K562 (cell line): ENCODE measurements around the gene SPTBN4. TPM values are rescaled to one million over a fixed set of nuclear protein-coding genes. Genes with fewer than 3 reads are reported as not detected.

Experiments used
- ARID1B ChIP-seq: fragments of 450-650 bp; IDR thresholded peaks from 2 replicates; pipeline ENCODE4 v1.6.1; 2016; ENCODE audit warnings: antibody characterized with exemption, mild to moderate bottlenecking, inconsistent platforms
- CBFA2T2 ChIP-seq: fragments of 450-650 bp; conservative IDR thresholded peaks from 2 replicates; pipeline ENCODE4 v1.6.1; 2017; ENCODE audit warnings: mild to moderate bottlenecking
- DDX20 ChIP-seq: fragments of 450-650 bp; IDR thresholded peaks from 2 replicates; pipeline ENCODE4 v1.6.1; 2016; ENCODE audit warnings: missing genetic modification characterization, low read depth, mild to moderate bottlenecking, missing compliant biosample characterization, moderate library complexity
- FOXJ2 ChIP-seq: fragments of 200-800 bp; sonication (Bioruptor generic); IDR thresholded peaks from 2 replicates; pipeline ENCODE4 v1.6.1; 2016; ENCODE audit warnings: missing genetic modification characterization, missing compliant biosample characterization
- HDAC1 ChIP-seq, 2 experiments: fragments of 450-650 bp; IDR thresholded peaks; 2 replicates each; pipeline ENCODE4 v1.6.1; 2016 to 2017; ENCODE audit warnings: inconsistent platforms in 1 of 2, mild to moderate bottlenecking in 1 of 2, moderate library complexity in 1 of 2
- HDAC6 ChIP-seq: IDR thresholded peaks from 2 replicates; pipeline ENCODE4 v1.6.1; 2012; ENCODE audit warnings: low read depth, mild to moderate bottlenecking, control low read depth, inconsistent platforms, low read length, moderate library complexity
- MTA2 ChIP-seq: fragments of 450-650 bp; IDR thresholded peaks from 2 replicates; pipeline ENCODE4 v1.6.1; 2016; ENCODE audit warnings: low read depth
- NR2C2 ChIP-seq, 2 experiments: fragments of 200-800 bp in 1 of 2; sonication (Bioruptor generic) in 1 of 2; sonication (generic) in 1 of 2; formaldehyde crosslinking in 1 of 2; IDR thresholded peaks; 2 replicates each; pipeline versions ENCODE4 v1.6.1 to v1.8.0; 2016 to 2022; ENCODE audit warnings: mild to moderate bottlenecking in 1 of 2, missing compliant biosample characterization in 1 of 2, missing genetic modification characterization in 1 of 2, missing genetic modification reagents in 1 of 2
- OTX1 ChIP-seq: fragments of 450-650 bp; formaldehyde crosslinking; IDR thresholded peaks from 2 replicates; pipeline ENCODE4 v1.4.0; 2022; ENCODE audit warnings: mild to moderate bottlenecking
- SIX5 ChIP-seq, 2 experiments: IDR thresholded peaks; 2 replicates each; pipeline ENCODE4 v1.6.1; 2011; ENCODE audit warnings: low read length in 2 of 2, borderline replicate concordance in 1 of 2, low read depth in 1 of 2, mild to moderate bottlenecking in 1 of 2, moderate library complexity in 1 of 2; ENCODE audit not compliant: insufficient read depth in 1 of 2
- ZFPM2 ChIP-seq: fragments of 250-450 bp; sonication (Bioruptor Pico); IDR thresholded peaks from 2 replicates; pipeline ENCODE4 v1.5.1; 2022; ENCODE audit warnings: mild to moderate bottlenecking
- ZFX ChIP-seq: sonication (generic); formaldehyde crosslinking; IDR thresholded peaks from 2 replicates; pipeline ENCODE4 v1.8.0; 2022; ENCODE audit warnings: mild to moderate bottlenecking, missing genetic modification reagents, moderate library complexity
- ZNF436 ChIP-seq: fragments of 250-450, 450-650 bp; sonication (Bioruptor Pico); formaldehyde crosslinking; IDR thresholded peaks from 2 replicates; pipeline ENCODE4 v1.7.0; 2020; ENCODE audit warnings: mild to moderate bottlenecking
- ZNF561 ChIP-seq: fragments of 450-650 bp; formaldehyde crosslinking; conservative IDR thresholded peaks from 2 replicates; pipeline ENCODE4 v1.4.0; 2020; ENCODE audit warnings: mild to moderate bottlenecking, moderate library complexity
- polyA plus RNA-seq, 8 experiments: library from polyadenylated mRNA; depleted of rRNA in 4 of 8; stranded (reverse) in 5 of 8; unstranded in 3 of 8; fragments of >200 nt; fragmentation: Nextera tagmentation in 2 of 8; fragmentation: Illumina TruSeq in 1 of 8; extraction: Ambion mirVana in 2 of 8; extraction: Trizol in 1 of 8; gene quantifications; 2 replicates each; pipeline versions ENCODE4 v1.2.1 to v1.2.3, GENCODE V29; 2011 to 2014; ENCODE audit warnings: inconsistent platforms in 1 of 8, missing spikeins in 1 of 8
- total RNA-seq, 7 experiments: library from RNA; depleted of rRNA in 6 of 7; stranded (reverse); fragments of >200 nt in 6 of 7; fragmentation: Illumina TruSeq in 2 of 7; extraction: Trizol in 2 of 7; gene quantifications; 2 replicates each; pipeline versions ENCODE4 v1.2.1 to v1.2.3, GENCODE V29; 2011 to 2021; ENCODE audit warnings: low replicate concordance in 1 of 7
- TF ChIP-seq, protein P1 (sequence below): sonication (generic); formaldehyde crosslinking; IDR thresholded peaks from 2 replicates; pipeline ENCODE4 v1.8.0; 2022; ENCODE audit warnings: mild to moderate bottlenecking, missing genetic modification reagents
- TF ChIP-seq, protein P2 (sequence below): fragments of 200-800 bp; sonication (Bioruptor generic); IDR thresholded peaks from 2 replicates; pipeline ENCODE4 v1.6.1; 2017; ENCODE audit warnings: missing genetic modification characterization, missing compliant biosample characterization
- TF ChIP-seq, protein P3 (sequence below): sonication (generic); formaldehyde crosslinking; IDR thresholded peaks from 2 replicates; pipeline ENCODE4 v1.8.0; 2023; ENCODE audit warnings: mild to moderate bottlenecking, missing genetic modification reagents
- TF ChIP-seq, protein P4 (sequence below): fragments of 450-650 bp; IDR thresholded peaks from 2 replicates; pipeline ENCODE4 v1.6.1; 2016; ENCODE audit warnings: missing biosample characterization, missing genetic modification characterization

The SPTBN4 gene
- total and polyA plus RNA-seq, 9 of the 15 experiments (the other 6 are each of a cell fraction or from before 2014, with no cell fraction given), result 0.01 to 1.5 (median 0.86) TPM

DNA sequence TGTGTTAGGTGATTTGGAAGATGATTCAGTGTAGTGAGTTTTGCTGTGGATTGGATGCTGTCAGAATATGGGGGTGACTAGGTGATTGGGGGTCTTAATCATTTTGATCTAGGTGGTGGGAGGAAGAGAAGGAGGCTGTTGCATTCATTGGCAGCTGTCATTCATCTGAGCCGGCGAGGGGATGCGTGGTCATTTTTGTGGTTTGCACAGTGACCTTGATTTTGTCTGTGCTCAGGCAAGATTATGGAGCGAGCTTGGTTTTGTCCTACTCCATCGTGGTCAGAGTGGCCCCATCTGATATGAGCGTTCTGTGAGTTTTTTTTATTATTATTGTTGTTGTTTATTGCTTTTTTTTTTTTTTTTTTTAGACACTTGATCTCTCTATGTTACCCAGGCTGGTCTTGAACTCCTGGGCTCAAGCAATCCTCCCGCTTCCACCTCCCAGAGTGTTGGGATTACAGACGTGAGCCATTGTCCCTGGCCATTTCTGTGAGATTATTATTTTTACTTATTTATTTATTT, 42.0 kb downstream of the SPTBN4 start (continued):
- TF ChIP-seq, protein P1, sequence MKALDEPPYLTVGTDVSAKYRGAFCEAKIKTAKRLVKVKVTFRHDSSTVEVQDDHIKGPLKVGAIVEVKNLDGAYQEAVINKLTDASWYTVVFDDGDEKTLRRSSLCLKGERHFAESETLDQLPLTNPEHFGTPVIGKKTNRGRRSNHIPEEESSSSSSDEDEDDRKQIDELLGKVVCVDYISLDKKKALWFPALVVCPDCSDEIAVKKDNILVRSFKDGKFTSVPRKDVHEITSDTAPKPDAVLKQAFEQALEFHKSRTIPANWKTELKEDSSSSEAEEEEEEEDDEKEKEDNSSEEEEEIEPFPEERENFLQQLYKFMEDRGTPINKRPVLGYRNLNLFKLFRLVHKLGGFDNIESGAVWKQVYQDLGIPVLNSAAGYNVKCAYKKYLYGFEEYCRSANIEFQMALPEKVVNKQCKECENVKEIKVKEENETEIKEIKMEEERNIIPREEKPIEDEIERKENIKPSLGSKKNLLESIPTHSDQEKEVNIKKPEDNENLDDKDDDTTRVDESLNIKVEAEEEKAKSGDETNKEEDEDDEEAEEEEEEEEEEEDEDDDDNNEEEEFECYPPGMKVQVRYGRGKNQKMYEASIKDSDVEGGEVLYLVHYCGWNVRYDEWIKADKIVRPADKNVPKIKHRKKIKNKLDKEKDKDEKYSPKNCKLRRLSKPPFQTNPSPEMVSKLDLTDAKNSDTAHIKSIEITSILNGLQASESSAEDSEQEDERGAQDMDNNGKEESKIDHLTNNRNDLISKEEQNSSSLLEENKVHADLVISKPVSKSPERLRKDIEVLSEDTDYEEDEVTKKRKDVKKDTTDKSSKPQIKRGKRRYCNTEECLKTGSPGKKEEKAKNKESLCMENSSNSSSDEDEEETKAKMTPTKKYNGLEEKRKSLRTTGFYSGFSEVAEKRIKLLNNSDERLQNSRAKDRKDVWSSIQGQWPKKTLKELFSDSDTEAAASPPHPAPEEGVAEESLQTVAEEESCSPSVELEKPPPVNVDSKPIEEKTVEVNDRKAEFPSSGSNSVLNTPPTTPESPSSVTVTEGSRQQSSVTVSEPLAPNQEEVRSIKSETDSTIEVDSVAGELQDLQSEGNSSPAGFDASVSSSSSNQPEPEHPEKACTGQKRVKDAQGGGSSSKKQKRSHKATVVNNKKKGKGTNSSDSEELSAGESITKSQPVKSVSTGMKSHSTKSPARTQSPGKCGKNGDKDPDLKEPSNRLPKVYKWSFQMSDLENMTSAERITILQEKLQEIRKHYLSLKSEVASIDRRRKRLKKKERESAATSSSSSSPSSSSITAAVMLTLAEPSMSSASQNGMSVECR (CRISPR knock-in tag), result no peak
- TF ChIP-seq, protein P2, sequence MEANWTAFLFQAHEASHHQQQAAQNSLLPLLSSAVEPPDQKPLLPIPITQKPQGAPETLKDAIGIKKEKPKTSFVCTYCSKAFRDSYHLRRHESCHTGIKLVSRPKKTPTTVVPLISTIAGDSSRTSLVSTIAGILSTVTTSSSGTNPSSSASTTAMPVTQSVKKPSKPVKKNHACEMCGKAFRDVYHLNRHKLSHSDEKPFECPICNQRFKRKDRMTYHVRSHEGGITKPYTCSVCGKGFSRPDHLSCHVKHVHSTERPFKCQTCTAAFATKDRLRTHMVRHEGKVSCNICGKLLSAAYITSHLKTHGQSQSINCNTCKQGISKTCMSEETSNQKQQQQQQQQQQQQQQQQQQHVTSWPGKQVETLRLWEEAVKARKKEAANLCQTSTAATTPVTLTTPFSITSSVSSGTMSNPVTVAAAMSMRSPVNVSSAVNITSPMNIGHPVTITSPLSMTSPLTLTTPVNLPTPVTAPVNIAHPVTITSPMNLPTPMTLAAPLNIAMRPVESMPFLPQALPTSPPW (CRISPR knock-in tag), result no peak
- TF ChIP-seq, protein P3, sequence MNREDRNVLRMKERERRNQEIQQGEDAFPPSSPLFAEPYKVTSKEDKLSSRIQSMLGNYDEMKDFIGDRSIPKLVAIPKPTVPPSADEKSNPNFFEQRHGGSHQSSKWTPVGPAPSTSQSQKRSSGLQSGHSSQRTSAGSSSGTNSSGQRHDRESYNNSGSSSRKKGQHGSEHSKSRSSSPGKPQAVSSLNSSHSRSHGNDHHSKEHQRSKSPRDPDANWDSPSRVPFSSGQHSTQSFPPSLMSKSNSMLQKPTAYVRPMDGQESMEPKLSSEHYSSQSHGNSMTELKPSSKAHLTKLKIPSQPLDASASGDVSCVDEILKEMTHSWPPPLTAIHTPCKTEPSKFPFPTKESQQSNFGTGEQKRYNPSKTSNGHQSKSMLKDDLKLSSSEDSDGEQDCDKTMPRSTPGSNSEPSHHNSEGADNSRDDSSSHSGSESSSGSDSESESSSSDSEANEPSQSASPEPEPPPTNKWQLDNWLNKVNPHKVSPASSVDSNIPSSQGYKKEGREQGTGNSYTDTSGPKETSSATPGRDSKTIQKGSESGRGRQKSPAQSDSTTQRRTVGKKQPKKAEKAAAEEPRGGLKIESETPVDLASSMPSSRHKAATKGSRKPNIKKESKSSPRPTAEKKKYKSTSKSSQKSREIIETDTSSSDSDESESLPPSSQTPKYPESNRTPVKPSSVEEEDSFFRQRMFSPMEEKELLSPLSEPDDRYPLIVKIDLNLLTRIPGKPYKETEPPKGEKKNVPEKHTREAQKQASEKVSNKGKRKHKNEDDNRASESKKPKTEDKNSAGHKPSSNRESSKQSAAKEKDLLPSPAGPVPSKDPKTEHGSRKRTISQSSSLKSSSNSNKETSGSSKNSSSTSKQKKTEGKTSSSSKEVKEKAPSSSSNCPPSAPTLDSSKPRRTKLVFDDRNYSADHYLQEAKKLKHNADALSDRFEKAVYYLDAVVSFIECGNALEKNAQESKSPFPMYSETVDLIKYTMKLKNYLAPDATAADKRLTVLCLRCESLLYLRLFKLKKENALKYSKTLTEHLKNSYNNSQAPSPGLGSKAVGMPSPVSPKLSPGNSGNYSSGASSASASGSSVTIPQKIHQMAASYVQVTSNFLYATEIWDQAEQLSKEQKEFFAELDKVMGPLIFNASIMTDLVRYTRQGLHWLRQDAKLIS, result no peak
- TF ChIP-seq FOXJ2 (tag), result no peak
- peak; percentile 63 for TF ChIP-seq ARID1B
- TF ChIP-seq, protein P4, sequence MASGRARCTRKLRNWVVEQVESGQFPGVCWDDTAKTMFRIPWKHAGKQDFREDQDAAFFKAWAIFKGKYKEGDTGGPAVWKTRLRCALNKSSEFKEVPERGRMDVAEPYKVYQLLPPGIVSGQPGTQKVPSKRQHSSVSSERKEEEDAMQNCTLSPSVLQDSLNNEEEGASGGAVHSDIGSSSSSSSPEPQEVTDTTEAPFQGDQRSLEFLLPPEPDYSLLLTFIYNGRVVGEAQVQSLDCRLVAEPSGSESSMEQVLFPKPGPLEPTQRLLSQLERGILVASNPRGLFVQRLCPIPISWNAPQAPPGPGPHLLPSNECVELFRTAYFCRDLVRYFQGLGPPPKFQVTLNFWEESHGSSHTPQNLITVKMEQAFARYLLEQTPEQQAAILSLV, result no peak
- TF ChIP-seq CBFA2T2, result peak; percentile 40; the same call in 1 of the 2 replicates
- TF ChIP-seq SIX5 (IDR thresholded peaks at IDR 0.05; ENCODE audit: borderline replicate concordance in 1 of 2, insufficient read depth in 1 of 2, low read depth in 1 of 2, low read length in 2 of 2), result no peak
- no peak for TF ChIP-seq MTA2
- no peak for TF ChIP-seq DDX20 (tag)
- no peak for TF ChIP-seq NR2C2 (CRISPR knock-in tag; IDR thresholded peaks at IDR 0.05)
- no peak for TF ChIP-seq NR2C2 (tag; IDR thresholded peaks at IDR 0.05)
- no peak for TF ChIP-seq OTX1 (CRISPR knock-in tag)
- TF ChIP-seq ZFX, result no peak
- no peak for TF ChIP-seq HDAC6
- TF ChIP-seq ZFPM2 (CRISPR knock-in tag), result no peak
- TF ChIP-seq HDAC1 (IDR thresholded peaks at IDR 0.05), result peak in 1 of 2 experiments; percentile 54; a peak in 1 of 4 replicates
- TF ChIP-seq ZNF436 (CRISPR knock-in tag), result no peak
- no peak for TF ChIP-seq ZNF561 (CRISPR knock-in tag)
